Neuronal stem cell (in vitro differentiated cells): ENCODE results near the gene SNX2.

Experiments
- DNase-seq: peaks from one replicate; pipeline ENCODE4 v3.0.0-alpha.2; 2013; ENCODE audit warnings: low spot score
- H2AFZ ChIP-seq: one replicate; pipeline ENCODE4 v1.6.1; 2013; ENCODE audit warnings: mild to moderate bottlenecking, low read length, inconsistent platforms
- H2AK5ac ChIP-seq: 2 replicates; pipeline ENCODE4 v1.6.1; 2013; ENCODE audit warnings: low read depth, mild to moderate bottlenecking, inconsistent platforms, low read length, moderate library complexity, mixed read lengths
- H2BK120ac ChIP-seq: 2 replicates; pipeline ENCODE4 v1.6.1; 2013; ENCODE audit warnings: low read depth, mild to moderate bottlenecking, inconsistent platforms, low read length, moderate library complexity, mixed read lengths
- H2BK12ac ChIP-seq: one replicate; pipeline ENCODE4 v1.6.1; 2013; ENCODE audit warnings: low read length, inconsistent platforms
- H2BK15ac ChIP-seq: 2 replicates; pipeline ENCODE4 v1.6.1; 2013; ENCODE audit warnings: mild to moderate bottlenecking, low read length, inconsistent platforms, mixed read lengths
- H2BK5ac ChIP-seq: one replicate; pipeline ENCODE4 v1.6.1; 2013; ENCODE audit warnings: inconsistent platforms, mild to moderate bottlenecking, low read length, moderate library complexity
- H3K14ac ChIP-seq: one replicate; pipeline ENCODE4 v1.6.1; 2013; ENCODE audit warnings: low read length, inconsistent platforms
- H3K18ac ChIP-seq: 2 replicates; pipeline ENCODE4 v1.6.1; 2013; ENCODE audit warnings: low read length, inconsistent platforms
- H3K23ac ChIP-seq: 2 replicates; pipeline ENCODE4 v1.6.1; 2013; ENCODE audit warnings: low read depth, mild to moderate bottlenecking, mixed read lengths, low read length, inconsistent platforms; ENCODE audit not compliant: poor library complexity
- H3K27ac ChIP-seq: replicated peaks from 3 replicates; pipeline ENCODE4 v1.5.1; 2013; ENCODE audit warnings: low read length, inconsistent platforms
- H3K27me3 ChIP-seq, 3 experiments: 2 replicates each; pipeline ENCODE4 v1.6.1; 2013; ENCODE audit warnings: low read length in 3 of 3, mild to moderate bottlenecking in 2 of 3, inconsistent platforms in 1 of 3, low read depth in 1 of 3, mixed read lengths in 1 of 3, moderate library complexity in 1 of 3; ENCODE audit not compliant: control insufficient read depth in 3 of 3, insufficient read depth in 3 of 3
- H3K36me3 ChIP-seq, 2 donors: replicated peaks in 1 of 2; 2 replicates each; pipeline ENCODE4 v1.6.1; 2013; ENCODE audit warnings: low read length in 2 of 2; ENCODE audit not compliant: control insufficient read depth in 2 of 2, insufficient read depth in 2 of 2
- H3K4ac ChIP-seq: 2 replicates; pipeline ENCODE4 v1.6.1; 2013; ENCODE audit warnings: inconsistent platforms, mild to moderate bottlenecking, low read length, moderate library complexity
- H3K4me1 ChIP-seq, 2 donors: 1 replicate in 1 of 2; 2 replicates in 1 of 2; pipeline ENCODE4 v1.6.1; 2013; ENCODE audit warnings: low read length in 2 of 2, low read depth in 1 of 2; ENCODE audit not compliant: control insufficient read depth in 2 of 2, insufficient read depth in 1 of 2
- H3K4me2 ChIP-seq: one replicate; pipeline ENCODE4 v1.6.1; 2013; ENCODE audit warnings: mild to moderate bottlenecking, low read length, inconsistent platforms; ENCODE audit not compliant: insufficient read depth, poor library complexity, severe bottlenecking
- H3K4me3 ChIP-seq, 2 donors: 2 replicates each; pipeline ENCODE4 v1.5.1; 2013; ENCODE audit warnings: low read length in 2 of 2, mild to moderate bottlenecking in 2 of 2, inconsistent platforms in 1 of 2, moderate library complexity in 1 of 2
- H3K79me1 ChIP-seq: one replicate; pipeline ENCODE4 v1.6.1; 2013; ENCODE audit warnings: low read depth, mild to moderate bottlenecking, inconsistent platforms, low read length, moderate library complexity
- H3K9ac ChIP-seq: one replicate; pipeline ENCODE4 v1.6.1; 2013; ENCODE audit warnings: mild to moderate bottlenecking, low read depth, low read length, inconsistent platforms; ENCODE audit not compliant: poor library complexity
- H3K9me3 ChIP-seq, 2 donors: replicated peaks in 1 of 2; 2 replicates each; pipeline versions ENCODE3 to v1.6.1; 2013; ENCODE audit warnings: low read length in 2 of 2, mild to moderate bottlenecking in 2 of 2, inconsistent platforms in 1 of 2, low read depth in 1 of 2, mixed read lengths in 1 of 2, moderate library complexity in 1 of 2; ENCODE audit not compliant: control insufficient read depth in 2 of 2, insufficient read depth in 1 of 2
- H4K8ac ChIP-seq: one replicate; pipeline ENCODE4 v1.6.1; 2013; ENCODE audit warnings: low read depth, mild to moderate bottlenecking, inconsistent platforms, low read length, moderate library complexity
- H4K91ac ChIP-seq: one replicate; pipeline ENCODE4 v1.6.1; 2013; ENCODE audit warnings: low read length, low read depth, mild to moderate bottlenecking, inconsistent platforms; ENCODE audit not compliant: poor library complexity
- WGBS, 2 donors: extraction: QIAGEN DNeasy Blood & Tissue Kit; methylation state at CpG; one replicate each; pipeline ENCODE4 v1.1.7; 2013; ENCODE audit warnings: missing lambda C conversion rate in 2 of 2, mixed read lengths in 1 of 2; ENCODE audit not compliant: insufficient read length in 2 of 2, insufficient replicate concordance in 1 of 2; ENCODE audit errors: extremely low coverage in 2 of 2; 5-methylcytosine and 5-hydroxymethylcytosine counted together

Gene SNX2

GRCh38 chr5:122736086-122736845 is 38.6 kb upstream of the SNX2 start:
- WGBS, 2 donors = no CpG with 5 or more reads among the region's 9 CpGs
- no peak overlapping the region for H2AK5ac ChIP-seq
- no peak for DNase-seq

GRCh38 chr5:122738088-122738487 is 36.8 kb upstream of the SNX2 start:
- Histone ChIP-seq H2AK5ac (no peak overlapping the region), H2AFZ (no peak overlapping the region), H4K8ac (no peak overlapping the region), H3K27ac (no peak overlapping the region), H3K18ac (no peak overlapping the region), H3K9me3 (no peaks in the 10 kb centered on the region), H2BK120ac (no peak overlapping the region), H4K91ac (no peak overlapping the region), H3K4ac (no peak overlapping the region), H3K4me2 (no peak overlapping the region), H3K4me1 (no peaks in the 10 kb centered on the region), H3K79me1 (no peaks in the 10 kb centered on the region), H3K23ac (no peak overlapping the region), H3K14ac (no peak overlapping the region), H2BK12ac (no peak overlapping the region), H3K4me3 (no peak overlapping the region), H3K27me3 (no peaks in the 10 kb centered on the region), H2BK5ac (no peak overlapping the region), H3K36me3 (no peaks in the 10 kb centered on the region), H2BK15ac (no peak overlapping the region), H3K9ac (no peak overlapping the region)
- DNase-seq = no peak

More at GRCh38 chr5:122736086-122736845, 38.6 kb upstream of the SNX2 start:
- no peak overlapping the region for H3K4me3 ChIP-seq
- no peak overlapping the region for H3K9ac ChIP-seq
- H2BK15ac ChIP-seq = no peak overlapping the region
- H2BK12ac ChIP-seq = no peak overlapping the region
- no peak overlapping the region for H3K27ac ChIP-seq
- no peak overlapping the region for H3K14ac ChIP-seq
- no peak overlapping the region for H2AFZ ChIP-seq
- no peak overlapping the region for H4K91ac ChIP-seq
- H3K23ac ChIP-seq = no peak overlapping the region
- no peak overlapping the region for H2BK5ac ChIP-seq
- H3K4me2 ChIP-seq = no peak overlapping the region
- no peaks in the 10 kb centered on the region for H3K4me1 ChIP-seq
- H3K9me3 ChIP-seq = no peaks in the 10 kb centered on the region
- no peak overlapping the region for H2BK120ac ChIP-seq
- H3K79me1 ChIP-seq = no peaks in the 10 kb centered on the region
- H3K36me3 ChIP-seq = no peaks in the 10 kb centered on the region
- no peak overlapping the region for H3K18ac ChIP-seq
- H3K4ac ChIP-seq = no peak overlapping the region
- H3K27me3 ChIP-seq = no peaks in the 10 kb centered on the region
- no peak overlapping the region for H4K8ac ChIP-seq

GRCh38 chr5:122741681-122742080 is 33.2 kb upstream of the SNX2 start:
- no peaks in the 10 kb centered on the region for H3K9me3 ChIP-seq
- no peak overlapping the region for H2BK12ac ChIP-seq
- no peaks in the 10 kb centered on the region for H3K27me3 ChIP-seq
- H2AFZ ChIP-seq = no peak overlapping the region
- no peak overlapping the region for H3K27ac ChIP-seq
- no peak overlapping the region for H3K18ac ChIP-seq
- H3K4me3 ChIP-seq = no peak overlapping the region
- no peak overlapping the region for H4K8ac ChIP-seq
- no peak overlapping the region for H3K4me2 ChIP-seq
- DNase-seq = no peak
- no peak overlapping the region for H3K4ac ChIP-seq
- no peak overlapping the region for H3K23ac ChIP-seq
- no peak overlapping the region for H2BK120ac ChIP-seq
- no peaks in the 10 kb centered on the region for H3K4me1 ChIP-seq
- peaks cover 2% of the 10 kb centered on the region for H3K79me1 ChIP-seq
- H3K36me3 ChIP-seq = no peaks in the 10 kb centered on the region
- H4K91ac ChIP-seq = no peak overlapping the region
- H2BK15ac ChIP-seq = no peak overlapping the region
- no peak overlapping the region for H2BK5ac ChIP-seq
- WGBS, 2 donors = no CpG with 5 or more reads among the region's 2 CpGs
- no peak overlapping the region for H3K9ac ChIP-seq
- no peak overlapping the region for H3K14ac ChIP-seq
- no peak overlapping the region for H2AK5ac ChIP-seq

GRCh38 chr5:122743261-122743660 is 31.6 kb upstream of the SNX2 start:
- Histone ChIP-seq H3K4me2 (no peak overlapping the region), H4K8ac (no peak overlapping the region)

More at GRCh38 chr5:122743261-122743660, 31.6 kb upstream of the SNX2 start:
- no CpG with 5 or more reads among the region's 3 CpGs for WGBS, 2 donors
- H3K27me3 ChIP-seq = no peaks in the 10 kb centered on the region
- no peak overlapping the region for H3K14ac ChIP-seq
- H3K9me3 ChIP-seq = no peaks in the 10 kb centered on the region
- no peak overlapping the region for H2BK120ac ChIP-seq
- H3K4ac ChIP-seq = no peak overlapping the region
- H3K9ac ChIP-seq = no peak overlapping the region
- DNase-seq = no peak
- H3K27ac ChIP-seq = no peak overlapping the region
- no peak overlapping the region for H3K4me3 ChIP-seq
- H2BK12ac ChIP-seq = no peak overlapping the region
- H3K36me3 ChIP-seq = no peaks in the 10 kb centered on the region
- H3K18ac ChIP-seq = no peak overlapping the region
- no peak overlapping the region for H4K91ac ChIP-seq
- no peak overlapping the region for H2BK5ac ChIP-seq
- H3K4me1 ChIP-seq = no peaks in the 10 kb centered on the region
- H2AK5ac ChIP-seq = no peak overlapping the region
- no peak overlapping the region for H2AFZ ChIP-seq
- H3K79me1 ChIP-seq = peaks cover 2% of the 10 kb centered on the region
- H3K23ac ChIP-seq = no peak overlapping the region
- no peak overlapping the region for H2BK15ac ChIP-seq
